HG03135 (cell line): Measurements from ENCODE around the gene MYOM3.

Experiments
- ATAC-seq: cut with Tn5 transposase; IDR thresholded peaks from one replicate; pipeline ENCODE4 v1.9.1; 2021; ENCODE audit warnings: mild to moderate bottlenecking, moderate library complexity; ENCODE audit not compliant: unreplicated experiment

MYOM3 gene

GRCh38 chr1:24139222-24139489 is 27.2 kb upstream of the MYOM3 start:
- no peak for ATAC-seq

- no peak for ATAC-seq
Observed at GRCh38 chr1:24138476-24139221, 26.7 kb upstream of the MYOM3 start.

DNA sequence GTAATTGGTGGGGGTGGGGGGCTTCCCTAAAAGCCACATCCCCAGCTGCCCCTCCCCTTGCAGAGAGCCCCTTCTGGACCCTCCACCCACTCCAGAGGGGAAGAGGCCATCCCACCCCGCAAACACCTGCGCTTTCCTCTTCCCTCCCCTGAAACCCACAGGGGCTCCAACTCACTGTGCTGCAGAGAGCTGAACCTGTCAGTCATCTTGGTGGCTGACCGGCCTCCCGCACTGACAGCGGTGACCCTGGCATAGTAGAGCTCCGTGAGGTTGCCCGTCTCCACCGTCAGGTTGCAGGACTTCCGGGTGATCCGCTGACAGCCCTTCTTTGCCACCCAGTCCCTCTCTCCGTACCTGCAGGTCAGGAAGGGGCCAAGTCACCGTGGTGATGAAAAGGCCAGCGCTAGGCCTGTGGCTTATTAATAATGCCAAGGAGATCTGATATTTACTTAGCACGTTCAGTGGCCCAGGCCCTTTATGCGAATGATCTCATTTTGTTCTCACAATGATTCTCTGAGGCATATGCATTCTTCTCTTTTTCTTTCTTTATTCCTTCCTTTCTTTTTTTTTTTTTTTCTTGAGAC is 25.1 kb upstream of the MYOM3 start:
- ATAC-seq, result no peak

DNA sequence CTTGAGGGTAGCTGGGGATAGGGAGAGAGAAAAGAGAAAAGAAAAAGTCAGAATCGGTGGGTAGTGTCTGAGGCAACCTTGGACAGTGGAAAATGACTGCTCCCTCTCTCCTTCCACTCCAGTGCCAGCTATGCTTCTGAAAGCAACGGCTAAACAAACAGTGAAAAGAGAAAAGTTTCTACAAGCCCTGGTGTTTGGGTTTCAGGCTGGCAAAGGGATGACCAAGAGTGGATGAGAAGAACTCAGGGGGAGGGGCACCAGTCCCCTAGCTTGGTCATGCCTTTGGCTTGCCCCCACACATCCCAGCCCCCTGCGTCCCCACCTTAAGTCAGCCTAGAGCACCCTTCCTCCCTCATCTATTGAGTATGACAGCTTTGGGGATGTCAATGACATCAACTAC is 22.4 kb upstream of the MYOM3 start:
- no peak for ATAC-seq

DNA sequence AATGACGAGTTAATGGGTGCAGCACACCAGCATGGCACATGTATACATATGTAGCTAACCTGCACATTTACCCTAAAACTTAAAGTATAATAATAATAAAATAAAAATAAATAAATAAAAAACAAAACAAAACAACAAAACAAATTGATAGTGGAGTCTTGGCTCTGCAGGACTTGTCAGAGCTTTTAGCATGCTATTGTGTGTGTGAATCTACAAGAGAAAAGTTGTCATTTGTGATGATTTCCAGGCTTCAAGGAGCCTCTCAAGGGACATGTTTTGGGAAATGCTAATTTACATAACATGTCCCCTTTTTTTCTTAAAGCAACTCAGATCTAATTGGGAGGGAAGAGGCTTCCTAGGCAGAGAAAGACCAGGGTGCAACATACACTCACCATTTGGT is 21.9 kb upstream of the MYOM3 start:
- ATAC-seq, result no peak

- ATAC-seq, result no peak
Observed at GRCh38 chr1:24130385-24130784, 18.4 kb upstream of the MYOM3 start.

DNA sequence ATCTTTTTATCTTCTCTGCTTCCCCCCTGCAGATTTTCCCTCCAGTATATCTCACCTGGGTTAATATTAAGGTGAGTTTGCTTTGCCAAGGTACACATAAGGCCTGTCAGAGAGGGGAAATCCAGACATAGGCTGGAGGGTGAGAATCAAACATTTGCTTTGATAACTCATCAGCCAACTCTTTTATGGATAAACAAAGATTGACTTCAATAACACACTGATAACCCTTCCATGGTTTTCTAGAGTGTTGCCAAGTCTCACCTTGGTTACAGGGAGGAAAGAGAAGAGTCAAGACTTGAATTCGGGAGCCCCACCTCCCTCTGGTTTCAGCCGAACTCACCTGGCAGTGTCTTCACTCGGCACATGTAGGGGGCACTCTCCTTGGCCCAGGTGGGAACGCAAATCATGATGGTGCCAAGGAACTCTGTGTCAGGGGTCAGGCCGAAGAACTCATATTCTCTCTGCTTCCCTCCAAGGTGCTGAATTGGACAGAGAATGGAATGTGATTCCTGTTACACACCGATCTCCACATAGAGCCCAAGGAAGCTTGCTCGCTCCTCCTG is 15.9 kb upstream of the MYOM3 start:
- ATAC-seq, result no peak

DNA sequence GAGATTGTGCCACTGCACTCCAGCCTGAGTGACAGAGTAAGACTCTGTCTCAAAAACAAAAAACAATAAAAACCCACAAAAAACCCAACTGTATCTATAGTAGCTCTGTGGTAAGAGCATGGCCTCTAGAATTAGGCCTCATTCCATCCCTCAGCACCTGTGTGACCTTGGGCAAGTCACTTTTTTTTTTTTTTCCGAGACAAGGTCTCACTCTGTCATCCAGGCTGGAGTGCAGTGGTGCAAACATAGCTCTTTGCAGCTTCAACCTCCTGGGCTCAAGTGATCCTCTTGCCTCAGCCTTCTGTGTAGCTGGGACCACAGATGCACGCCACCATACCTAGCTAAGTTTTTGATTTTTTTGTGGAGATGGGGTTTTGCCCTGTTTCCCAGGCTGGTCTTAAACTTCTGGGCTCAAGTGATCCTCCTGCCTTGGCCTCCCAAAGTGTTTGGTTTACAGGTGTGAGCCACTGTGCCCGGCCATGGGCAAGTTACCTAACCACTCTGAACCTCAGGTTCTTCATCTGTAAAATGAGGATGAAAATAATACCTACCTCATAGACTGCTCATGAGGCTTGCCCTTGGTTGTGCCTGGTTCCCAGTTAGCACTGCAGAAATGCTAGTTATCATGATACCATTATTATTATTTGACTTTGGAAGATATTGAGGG is 15.3 kb upstream of the MYOM3 start:
- no peak for ATAC-seq

- ATAC-seq, result no peak
Observed at GRCh38 chr1:24126672-24127023, 14.7 kb upstream of the MYOM3 start.

GRCh38 chr1:24126018-24126671 is 14.2 kb upstream of the MYOM3 start:
- ATAC-seq, result no peak

GRCh38 chr1:24125456-24125855 is 13.5 kb upstream of the MYOM3 start:
- ATAC-seq, result no peak

DNA sequence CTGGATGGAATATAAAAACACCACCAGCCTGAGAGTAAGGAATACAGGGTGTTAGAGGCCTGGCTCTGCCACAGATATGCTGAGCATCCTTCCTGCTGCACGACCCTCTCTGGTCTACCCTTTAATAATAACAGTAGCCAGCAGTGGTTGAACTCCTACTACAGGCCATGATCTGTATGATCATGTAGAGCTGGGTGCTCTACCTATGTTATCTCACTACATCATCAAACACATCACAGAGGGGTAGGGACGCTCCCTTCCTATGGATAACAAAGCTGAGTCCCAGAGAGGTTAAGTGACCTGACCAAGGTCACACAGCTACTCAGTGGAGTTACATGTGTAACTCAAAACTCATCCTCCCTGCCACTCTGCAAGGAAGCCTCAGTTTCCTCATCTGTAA is 13.0 kb upstream of the MYOM3 start:
- no peak for ATAC-seq

DNA sequence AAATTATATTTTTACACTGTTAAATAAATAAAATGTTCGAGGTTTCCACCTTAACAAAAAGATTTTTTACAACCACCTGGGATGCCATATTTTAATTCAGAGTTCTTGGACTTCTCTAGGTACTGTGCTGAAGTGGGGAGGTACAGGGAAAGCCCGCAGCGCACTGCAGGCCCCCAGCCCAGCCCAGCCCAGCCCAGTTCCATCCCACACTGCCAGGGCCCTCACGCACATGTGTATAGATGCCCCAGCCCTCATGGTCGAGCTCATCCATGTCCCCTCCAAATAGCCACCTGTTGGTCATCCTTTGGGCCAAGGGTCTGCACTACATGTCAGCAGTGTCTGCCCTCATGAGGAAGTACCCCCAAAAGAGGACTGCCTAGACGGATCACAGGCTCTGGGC is 11.7 kb upstream of the MYOM3 start:
- no peak for ATAC-seq

DNA sequence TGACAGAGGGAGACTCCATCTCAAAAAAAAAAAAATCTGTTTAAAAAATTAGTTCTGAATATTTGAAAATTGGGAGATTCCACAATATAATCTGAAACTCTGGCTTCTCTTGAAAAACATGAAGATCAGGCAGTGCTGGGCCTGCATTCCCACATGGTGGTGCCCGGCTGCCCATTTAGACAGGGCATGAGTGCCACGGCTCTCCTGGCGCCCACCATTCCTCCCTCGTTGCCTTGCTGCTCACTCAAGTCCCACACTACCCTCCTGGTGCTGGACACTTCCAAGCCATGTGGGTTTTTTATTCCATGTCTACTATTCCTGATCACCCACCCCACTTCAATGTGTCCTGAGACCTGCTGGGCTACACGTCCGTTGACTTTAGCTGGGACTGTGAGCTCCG is 10.8 kb upstream of the MYOM3 start:
- ATAC-seq, result no peak

DNA sequence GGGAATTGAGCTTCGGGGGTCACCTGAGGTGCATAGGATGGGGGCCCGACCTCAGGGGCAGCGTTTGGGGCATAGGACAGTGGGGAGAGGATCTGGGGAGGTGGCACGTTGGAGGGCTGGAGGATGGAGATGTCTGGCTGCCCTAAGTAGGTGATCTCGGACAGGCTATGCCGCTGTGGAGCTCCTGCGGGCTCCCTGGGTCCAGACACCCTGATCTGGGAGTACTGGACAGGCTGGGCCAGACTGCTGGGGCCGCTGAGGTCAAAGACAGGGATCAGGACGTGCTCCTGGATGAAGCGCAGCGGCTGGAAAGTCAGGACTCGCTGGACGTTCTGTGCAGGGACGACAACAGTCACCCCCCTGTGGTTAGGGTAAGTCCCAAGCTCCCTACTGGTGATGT is 9.5 kb upstream of the MYOM3 start:
- ATAC-seq, result no peak

- ATAC-seq, result no peak
Observed at GRCh38 chr1:24120965-24121364, 9.0 kb upstream of the MYOM3 start.

GRCh38 chr1:24119859-24120756 is 8.2 kb upstream of the MYOM3 start:
- no peak for ATAC-seq

GRCh38 chr1:24119489-24119858 is 7.5 kb upstream of the MYOM3 start:
- ATAC-seq, result no peak

DNA sequence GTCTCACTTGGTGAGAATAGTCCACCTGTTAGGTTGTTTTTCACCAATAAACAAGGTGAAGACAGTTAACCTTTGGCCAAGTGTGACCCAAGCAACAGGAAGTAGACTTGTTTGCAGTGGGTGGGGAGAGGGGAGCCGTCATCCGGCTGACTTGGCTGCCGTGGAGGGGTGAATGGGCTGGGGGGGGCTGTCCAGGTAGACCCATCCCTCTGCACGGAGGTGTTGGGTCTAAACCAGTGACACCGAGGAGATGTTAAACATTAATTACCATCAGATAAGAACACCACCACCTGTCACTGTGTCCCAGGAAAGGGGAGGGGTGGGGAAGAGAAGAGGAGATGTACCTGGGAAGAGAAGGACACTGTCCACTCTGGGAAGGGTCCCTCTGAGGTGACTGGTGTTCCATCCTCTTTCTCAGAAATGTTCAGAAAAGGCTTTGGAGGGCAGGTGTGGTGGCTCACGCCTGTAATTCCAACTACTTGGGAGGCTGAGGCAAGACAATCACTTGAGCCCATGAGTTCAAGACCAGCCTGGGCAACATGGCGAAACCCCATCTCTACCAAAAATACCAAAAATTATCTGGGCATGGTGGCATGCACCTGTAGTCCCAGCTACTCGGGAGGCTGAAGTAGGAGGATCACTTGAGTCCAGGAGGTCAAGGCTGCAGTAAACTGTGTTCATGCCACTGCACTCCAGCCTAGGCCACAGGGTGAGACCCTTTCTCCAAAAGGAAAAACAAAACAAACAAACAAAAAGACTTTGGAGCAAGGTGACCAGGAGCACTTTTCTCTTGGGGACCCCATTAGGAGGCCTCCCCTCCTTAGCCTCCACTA is 6.7 kb upstream of the MYOM3 start:
- no peak for ATAC-seq
